Measurements from ENCODE around the gene NDUFA12. TPM values are rescaled to one million over a fixed set of nuclear protein-coding genes. Genes with fewer than 3 reads are reported as not detected.

Gene NDUFA12
- polyA plus RNA-seq, 4 donors = 107 to 127 (median 120) TPM

DNA sequence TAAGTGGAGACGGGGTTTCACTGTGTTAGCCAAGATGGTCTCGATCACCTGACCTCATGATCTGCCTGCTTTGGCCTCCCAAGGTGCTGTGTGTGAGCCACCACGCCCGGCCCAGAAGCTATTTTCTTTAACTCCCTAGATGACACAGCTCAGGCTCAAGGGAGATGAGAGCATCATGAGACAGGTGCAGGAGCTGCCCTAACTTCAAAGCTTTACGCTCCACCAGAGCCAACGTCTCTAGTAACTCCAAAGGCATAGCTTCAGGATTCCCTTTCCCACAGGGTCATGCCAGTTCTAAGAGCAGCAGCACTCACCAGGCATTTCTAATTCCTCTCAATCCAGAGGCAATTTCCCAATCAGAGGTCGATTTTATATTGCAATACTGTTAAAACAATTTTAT lies 21.0 kb downstream of the NDUFA12 start:
- DNase-seq (ENCODE audit: low read depth in 4 of 4, low spot score in 3 of 4) = no peak

GRCh38 chr12:94980577-94980976 lies 22.9 kb downstream of the NDUFA12 start:
- DNase-seq (ENCODE audit: low read depth in 4 of 4, low spot score in 3 of 4) = no peak

DNA sequence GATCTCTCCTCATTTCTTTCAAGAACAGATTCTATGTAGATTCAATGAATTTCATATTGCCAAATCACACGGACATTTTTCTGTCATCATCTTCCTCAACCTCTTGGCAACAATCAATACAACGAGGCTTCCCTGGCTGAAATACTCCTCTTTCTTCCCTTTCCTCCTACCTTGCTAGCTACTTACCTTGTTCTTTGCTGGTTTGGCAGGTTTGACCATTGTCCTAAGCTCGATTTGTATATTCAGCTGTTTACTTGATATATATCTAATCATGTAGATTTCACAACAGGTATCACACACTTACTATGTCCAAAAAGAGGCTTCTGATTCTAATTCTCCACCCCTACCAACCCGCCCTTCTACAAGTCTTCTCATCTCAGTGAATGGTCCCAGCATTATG lies 23.6 kb downstream of the NDUFA12 start:
- no peak for DNase-seq (ENCODE audit: low read depth in 4 of 4, low spot score in 3 of 4)

DNA sequence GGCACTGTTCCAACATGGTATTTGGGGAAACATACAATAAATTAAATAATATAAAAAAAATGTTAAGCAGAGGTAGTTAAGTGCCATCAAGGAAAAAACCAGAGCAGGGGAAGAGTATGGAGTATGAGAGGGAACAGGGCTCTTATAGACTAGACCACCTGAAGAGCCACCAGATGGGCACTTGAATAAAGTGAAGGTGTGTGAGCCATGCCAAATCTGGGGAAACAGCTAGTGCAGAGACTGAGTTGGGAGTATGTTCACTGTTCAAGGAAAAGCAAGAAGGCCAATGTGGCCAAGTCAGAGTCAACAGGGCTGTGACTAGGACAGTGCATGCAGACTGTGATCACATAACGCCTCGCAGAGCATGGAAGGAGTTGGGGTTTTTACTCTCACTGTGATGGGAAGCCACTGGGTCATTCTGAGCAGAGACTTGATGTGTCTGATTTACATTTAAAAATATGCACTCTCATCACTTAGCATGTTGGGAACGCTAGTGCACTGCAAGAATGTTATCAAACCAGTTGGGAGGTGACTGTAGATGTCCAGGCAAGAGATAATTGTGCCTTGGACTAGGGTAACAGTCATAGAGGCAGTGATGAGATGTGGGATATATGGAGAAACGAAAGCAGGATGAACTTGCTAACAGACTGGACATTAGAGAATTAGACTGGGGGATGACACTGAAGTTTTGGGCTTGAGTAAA lies 25.6 kb downstream of the NDUFA12 start:
- no peak for DNase-seq (ENCODE audit: low read depth in 4 of 4, low spot score in 3 of 4)

DNA sequence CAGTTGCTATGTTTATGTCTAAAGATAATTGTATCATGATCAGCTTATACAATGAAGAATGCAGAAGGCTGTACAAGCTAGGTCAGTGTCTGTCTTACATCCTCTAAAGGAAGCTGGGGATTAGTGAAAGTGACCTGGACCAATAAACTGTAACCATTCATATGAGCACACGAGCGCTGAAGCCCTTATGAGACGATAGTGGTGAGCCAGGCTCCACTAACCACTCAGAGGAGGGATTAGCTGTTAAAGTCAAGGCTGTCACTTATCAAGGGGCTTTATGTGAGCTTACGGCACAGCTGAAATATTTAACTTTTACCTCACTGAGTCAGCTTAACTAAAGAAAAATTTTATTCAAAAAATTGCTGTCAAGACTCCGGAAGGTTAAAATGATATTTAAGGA lies 30.3 kb downstream of the NDUFA12 start:
- DNase-seq (ENCODE audit: low read depth in 4 of 4, low spot score in 3 of 4) = no peak

GRCh38 chr12:94972795-94973194 lies 30.7 kb downstream of the NDUFA12 start:
- DNase-seq (ENCODE audit: low read depth in 4 of 4, low spot score in 3 of 4) = no peak

DNA sequence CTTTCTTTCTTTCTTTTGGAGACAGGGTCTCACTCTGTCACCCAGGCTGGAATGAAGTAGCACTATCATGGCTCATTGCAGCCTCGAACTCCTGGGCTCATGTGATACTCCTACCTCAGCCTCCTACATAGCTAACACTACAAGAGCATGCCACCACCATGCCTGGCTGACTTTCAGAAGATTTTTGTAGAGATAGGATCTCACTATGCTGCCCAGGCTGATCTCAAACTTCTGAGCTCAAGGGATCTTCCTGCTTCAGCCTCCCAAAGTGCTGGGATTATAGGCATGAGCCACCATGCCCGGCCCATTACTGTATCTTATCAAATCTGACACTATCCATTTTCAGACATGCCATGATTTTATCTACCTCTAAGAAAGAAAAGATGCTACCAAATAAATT lies 31.6 kb downstream of the NDUFA12 start:
- no peak for DNase-seq (ENCODE audit: low read depth in 4 of 4, low spot score in 3 of 4)

- DNase-seq (ENCODE audit: low read depth in 4 of 4, low spot score in 3 of 4) = no peak
These were observed 32.9 kb downstream of the NDUFA12 start for GRCh38 chr12:94970560-94970959.

DNA sequence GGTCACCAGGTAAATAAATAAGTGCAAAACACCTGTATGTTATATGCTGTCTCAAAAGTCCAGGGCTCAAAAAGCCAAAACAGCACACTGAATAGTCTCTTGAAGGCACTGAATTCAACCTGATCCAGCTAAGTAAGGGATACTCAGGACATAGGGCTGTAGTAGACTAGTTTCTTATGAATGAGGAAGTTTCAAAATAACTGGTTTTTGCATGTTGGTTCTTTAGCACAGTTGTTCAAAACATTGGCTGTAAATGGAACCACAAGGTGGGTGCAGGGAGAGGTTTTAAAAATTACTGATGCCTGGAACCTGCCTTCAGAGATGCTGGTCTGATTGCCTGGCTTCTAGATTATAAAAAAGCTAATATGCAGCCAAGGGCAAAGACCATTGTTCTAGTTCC lies 34.1 kb downstream of the NDUFA12 start:
- DNase-seq (ENCODE audit: low read depth in 4 of 4, low spot score in 3 of 4) = no peak

- DNase-seq (ENCODE audit: low read depth in 4 of 4, low spot score in 3 of 4) = no peak
These were observed 37.4 kb downstream of the NDUFA12 start for GRCh38 chr12:94965982-94966630.

- DNase-seq (ENCODE audit: low read depth in 4 of 4, low spot score in 3 of 4) = no peak
These were observed 39.8 kb downstream of the NDUFA12 start for GRCh38 chr12:94963649-94964048.

- DNase-seq (ENCODE audit: low read depth in 4 of 4, low spot score in 3 of 4) = no peak
These were observed 40.8 kb downstream of the NDUFA12 start for GRCh38 chr12:94962670-94963069.

- no peak for DNase-seq (ENCODE audit: low read depth in 4 of 4, low spot score in 3 of 4)
These were observed 41.6 kb downstream of the NDUFA12 start for GRCh38 chr12:94961911-94962310.

- no peak for DNase-seq (ENCODE audit: low read depth in 4 of 4, low spot score in 3 of 4)
These were observed 42.2 kb downstream of the NDUFA12 start for GRCh38 chr12:94961256-94961824.

DNA sequence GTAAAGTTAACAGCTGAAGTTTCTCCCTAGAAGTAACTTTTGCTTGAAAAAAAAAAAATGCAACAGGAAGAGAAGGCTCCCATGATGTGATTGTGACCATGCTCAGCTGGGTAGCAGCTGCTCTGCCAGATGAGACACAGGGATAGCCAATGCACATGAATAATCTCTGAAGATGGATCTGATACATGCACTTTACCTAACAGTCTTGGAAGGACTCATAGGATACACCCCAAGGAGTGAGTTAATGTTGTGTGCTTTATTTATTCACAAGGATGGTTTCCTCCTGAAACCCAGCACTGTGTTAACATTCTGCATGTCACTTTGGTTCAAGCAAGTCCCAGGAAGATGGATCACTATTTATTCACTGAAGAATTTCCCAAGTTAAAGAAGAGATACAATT lies 46.5 kb downstream of the NDUFA12 start:
- DNase-seq (ENCODE audit: low read depth in 4 of 4, low spot score in 3 of 4) = no peak

GRCh38 chr12:94954948-94955592 lies 48.4 kb downstream of the NDUFA12 start:
- DNase-seq (ENCODE audit: low read depth in 4 of 4, low spot score in 3 of 4) = no peak

DNA sequence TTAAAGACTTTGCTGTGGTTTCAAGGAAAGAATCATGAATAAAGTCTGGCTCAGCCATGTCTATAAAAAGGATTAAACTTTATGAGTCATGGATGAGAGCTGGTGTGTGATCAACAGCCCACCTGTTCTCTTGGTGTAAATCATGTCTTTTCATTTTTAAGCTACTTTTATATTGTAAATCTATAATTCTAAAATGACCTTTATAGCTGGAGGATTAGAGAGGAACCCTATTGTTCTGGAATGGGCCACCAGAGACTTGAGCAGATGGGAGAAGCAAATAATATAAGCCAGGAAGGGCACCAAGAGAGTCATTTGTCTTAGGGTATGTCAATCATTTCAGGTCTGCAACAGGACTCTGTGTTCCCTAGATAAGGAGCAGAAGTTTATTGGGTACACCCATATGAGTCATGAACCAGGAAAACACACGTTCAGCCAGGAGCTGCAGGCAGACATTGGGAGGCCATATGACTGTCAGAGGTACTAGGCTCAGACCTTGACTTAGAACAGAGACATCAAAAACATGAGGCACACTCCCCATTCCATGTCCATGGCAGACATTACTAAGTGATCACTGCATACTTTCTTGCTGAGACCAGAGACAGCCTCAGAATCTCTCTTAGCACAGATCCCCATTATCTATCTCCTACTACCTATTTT lies 49.3 kb downstream of the NDUFA12 start:
- DNase-seq (ENCODE audit: low read depth in 4 of 4, low spot score in 3 of 4) = no peak

DNA sequence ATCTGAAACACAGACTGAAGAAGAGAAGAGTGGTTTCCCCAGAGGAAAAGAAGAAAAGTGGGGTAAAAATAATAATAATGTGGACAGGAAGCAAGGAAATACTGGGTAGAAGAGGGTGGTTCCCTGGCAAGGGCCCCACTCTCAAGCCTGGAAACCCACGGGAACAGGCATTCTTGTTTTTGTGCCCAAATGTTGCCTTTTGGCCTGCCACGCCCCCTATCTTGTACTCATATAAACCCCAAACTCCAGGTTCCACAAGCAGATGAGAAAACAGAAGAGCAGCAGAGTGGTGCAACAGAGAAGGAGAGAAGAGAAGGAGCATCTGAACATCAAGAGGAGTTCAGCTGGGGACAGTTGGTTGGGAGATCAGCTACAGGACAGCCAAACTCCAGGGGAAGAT lies 51.2 kb downstream of the NDUFA12 start:
- no peak for DNase-seq (ENCODE audit: low read depth in 4 of 4, low spot score in 3 of 4)

GRCh38 chr12:94951071-94951934 lies 52.2 kb downstream of the NDUFA12 start:
- no peak for DNase-seq (ENCODE audit: low read depth in 4 of 4, low spot score in 3 of 4)

DNA sequence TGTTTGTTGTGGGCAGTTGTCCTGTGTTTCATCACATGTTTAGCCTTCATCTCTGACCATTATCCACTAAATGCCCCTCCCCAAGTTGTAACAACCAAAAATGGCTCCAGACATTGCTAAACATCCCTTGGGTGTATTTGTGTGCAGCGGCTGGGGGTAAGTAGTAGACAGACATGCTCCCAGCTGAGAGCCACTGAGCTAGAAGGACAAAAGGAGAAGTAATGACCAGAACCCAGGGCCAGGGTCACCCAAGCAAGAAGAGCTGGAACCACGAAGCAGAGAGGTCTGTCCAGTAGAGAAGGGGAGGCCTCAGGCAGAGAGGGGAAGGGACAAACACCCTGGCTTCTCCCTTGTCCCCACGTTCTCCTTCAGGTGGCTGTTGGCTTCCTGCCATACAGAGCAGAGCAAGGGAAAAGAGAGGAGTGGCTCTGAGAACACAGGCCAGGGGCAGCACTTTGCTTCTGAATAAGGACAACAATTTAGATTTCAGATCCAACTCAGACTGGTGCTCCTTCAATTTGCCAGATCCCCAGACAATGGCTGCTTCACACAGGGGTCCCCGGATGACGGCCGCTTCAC lies 55.2 kb downstream of the NDUFA12 start:
- no peak for DNase-seq (ENCODE audit: low read depth in 4 of 4, low spot score in 3 of 4)
